ENCODE results near the gene ITPKB.

DNA sequence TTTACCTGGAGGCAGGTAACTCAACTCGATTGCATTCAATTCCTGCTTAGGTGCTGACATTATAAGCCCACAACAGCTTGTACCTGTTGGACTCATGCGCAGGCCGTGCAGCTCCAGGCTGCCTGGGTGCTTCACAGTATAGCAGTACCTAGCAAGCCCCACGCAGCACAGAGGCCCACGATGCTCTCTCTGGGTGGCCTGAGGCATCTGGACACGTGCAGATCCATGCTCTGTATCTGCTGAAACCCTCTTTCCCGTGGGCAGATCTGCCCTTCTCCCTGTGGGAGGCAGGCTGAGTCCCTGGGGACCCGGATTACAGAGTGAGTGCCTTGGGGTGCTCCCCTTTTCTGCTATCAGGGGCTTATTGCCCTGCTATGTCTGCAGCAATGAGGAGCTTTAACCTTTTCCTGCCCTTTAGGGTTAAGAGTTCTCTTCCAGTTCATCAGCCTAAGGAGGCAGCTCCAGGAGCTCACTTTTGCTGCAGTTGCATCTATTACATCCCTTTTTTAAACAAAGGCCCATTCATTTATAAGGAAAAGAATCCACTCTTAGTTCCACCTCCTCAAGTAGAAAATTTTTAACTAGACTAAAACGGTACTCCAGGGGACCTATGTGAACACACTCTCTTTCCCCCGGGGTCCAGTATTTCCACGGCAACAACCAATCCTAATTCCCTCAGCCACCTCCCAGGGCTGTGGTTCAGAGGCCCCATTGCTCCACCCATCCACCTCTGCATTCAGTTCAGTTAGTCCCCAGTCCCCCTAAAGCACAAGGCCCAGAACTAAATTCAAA, 19.3 kb downstream of the ITPKB start:
- TF ChIP-seq, protein P1, sequence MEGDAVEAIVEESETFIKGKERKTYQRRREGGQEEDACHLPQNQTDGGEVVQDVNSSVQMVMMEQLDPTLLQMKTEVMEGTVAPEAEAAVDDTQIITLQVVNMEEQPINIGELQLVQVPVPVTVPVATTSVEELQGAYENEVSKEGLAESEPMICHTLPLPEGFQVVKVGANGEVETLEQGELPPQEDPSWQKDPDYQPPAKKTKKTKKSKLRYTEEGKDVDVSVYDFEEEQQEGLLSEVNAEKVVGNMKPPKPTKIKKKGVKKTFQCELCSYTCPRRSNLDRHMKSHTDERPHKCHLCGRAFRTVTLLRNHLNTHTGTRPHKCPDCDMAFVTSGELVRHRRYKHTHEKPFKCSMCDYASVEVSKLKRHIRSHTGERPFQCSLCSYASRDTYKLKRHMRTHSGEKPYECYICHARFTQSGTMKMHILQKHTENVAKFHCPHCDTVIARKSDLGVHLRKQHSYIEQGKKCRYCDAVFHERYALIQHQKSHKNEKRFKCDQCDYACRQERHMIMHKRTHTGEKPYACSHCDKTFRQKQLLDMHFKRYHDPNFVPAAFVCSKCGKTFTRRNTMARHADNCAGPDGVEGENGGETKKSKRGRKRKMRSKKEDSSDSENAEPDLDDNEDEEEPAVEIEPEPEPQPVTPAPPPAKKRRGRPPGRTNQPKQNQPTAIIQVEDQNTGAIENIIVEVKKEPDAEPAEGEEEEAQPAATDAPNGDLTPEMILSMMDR (IDR thresholded peaks at IDR 0.05): no peak
- TF ChIP-seq EZH2 (IDR thresholded peaks at IDR 0.05) (no peak), EZH2phosphoT487 (IDR thresholded peaks at IDR 0.05) (no peak)
